Skeletal muscle tissue (tissue), 4 donors: Measurements from ENCODE around the gene RASGRF1. TPM values are rescaled to one million over a fixed set of nuclear protein-coding genes. Genes with fewer than 3 reads are reported as not detected.

ENCODE experiments used
- H3K27ac ChIP-seq: one replicate; pipeline ENCODE4 v1.7.0; 2013; ENCODE audit warnings: mild to moderate bottlenecking, low read depth, low read length, inconsistent platforms
- H3K27me3 ChIP-seq, 3 donors: one replicate each; pipeline ENCODE4 v1.7.0; 2013; ENCODE audit warnings: low read length in 3 of 3; ENCODE audit not compliant: control insufficient read depth in 3 of 3, insufficient read depth in 3 of 3
- H3K36me3 ChIP-seq, 3 donors: one replicate each; pipeline ENCODE4 v1.7.0; 2013; ENCODE audit warnings: low read length in 3 of 3; ENCODE audit not compliant: control insufficient read depth in 3 of 3, insufficient read depth in 3 of 3
- H3K4me1 ChIP-seq, 3 donors: one replicate each; pipeline ENCODE4 v1.7.0; 2013; ENCODE audit warnings: low read length in 3 of 3, mild to moderate bottlenecking in 3 of 3; ENCODE audit not compliant: control insufficient read depth in 3 of 3, insufficient read depth in 3 of 3
- H3K4me3 ChIP-seq, 3 donors: one replicate each; pipeline ENCODE4 v1.7.0; 2013; ENCODE audit warnings: low read length in 3 of 3
- H3K9ac ChIP-seq, 3 donors: one replicate each; pipeline ENCODE4 v1.7.0; 2013; ENCODE audit warnings: low read length in 3 of 3, mild to moderate bottlenecking in 3 of 3, moderate library complexity in 2 of 3, low read depth in 1 of 3
- H3K9me3 ChIP-seq, 3 donors: one replicate each; pipeline ENCODE4 v1.7.0; 2013; ENCODE audit warnings: low read length in 3 of 3; ENCODE audit not compliant: control insufficient read depth in 3 of 3
- total RNA-seq: library from RNA; depleted of rRNA; stranded (reverse); fragments of >200 nt; gene quantifications from one replicate; pipeline ENCODE4 v1.2.3, GENCODE V29; 2014
- donor health status: Osteomylitis.

RASGRF1 gene
- total RNA-seq, 1 donor from 2014 or later, result not detected

- Histone ChIP-seq H3K4me3 (no peak overlapping the region), H3K9me3 (no peaks in the 10 kb centered on the region), H3K27ac (no peak overlapping the region), H3K36me3 (no peaks in the 10 kb centered on the region), H3K9ac (no peak overlapping the region), H3K27me3 (no peaks in the 10 kb centered on the region), H3K4me1 (peaks cover 5 to 9% (median 6%) of the 10 kb centered on the region in 3 donors)
Observed at GRCh38 chr15:78977591-78978347, 112.8 kb downstream of the RASGRF1 start.

GRCh38 chr15:78977091-78977571, 113.4 kb downstream of the RASGRF1 start:
- H3K4me1 ChIP-seq, result peaks cover 3 to 9% (median 4%) of the 10 kb centered on the region in 3 donors
- H3K36me3 ChIP-seq, result no peaks in the 10 kb centered on the region
- no peak overlapping the region for H3K9ac ChIP-seq
- H3K27ac ChIP-seq, result no peak overlapping the region
- no peaks in the 10 kb centered on the region for H3K9me3 ChIP-seq
- no peak overlapping the region for H3K4me3 ChIP-seq
- no peaks in the 10 kb centered on the region for H3K27me3 ChIP-seq

- H3K9ac ChIP-seq, result no peak overlapping the region
- no peaks in the 10 kb centered on the region for H3K27me3 ChIP-seq
- H3K4me1 ChIP-seq, result peaks cover 3 to 9% (median 4%) of the 10 kb centered on the region in 3 donors
- no peak overlapping the region for H3K4me3 ChIP-seq
- H3K36me3 ChIP-seq, result no peaks in the 10 kb centered on the region
- H3K9me3 ChIP-seq, result no peaks in the 10 kb centered on the region
- no peak overlapping the region for H3K27ac ChIP-seq
Observed at GRCh38 chr15:78976691-78977090, 113.9 kb downstream of the RASGRF1 start.

- H3K9ac ChIP-seq, result no peak overlapping the region
- no peaks in the 10 kb centered on the region for H3K9me3 ChIP-seq
- H3K36me3 ChIP-seq, result no peaks in the 10 kb centered on the region
- H3K4me1 ChIP-seq, result peaks cover under 1 to 6% (median under 1%) of the 10 kb centered on the region in 3 donors
- no peak overlapping the region for H3K27ac ChIP-seq
- H3K4me3 ChIP-seq, result no peak overlapping the region
- H3K27me3 ChIP-seq, result no peaks in the 10 kb centered on the region
Observed at GRCh38 chr15:78974272-78974918, 116.2 kb downstream of the RASGRF1 start.

- H3K4me1 ChIP-seq, result no peaks in the 10 kb centered on the region
- H3K27me3 ChIP-seq, result no peaks in the 10 kb centered on the region
- H3K36me3 ChIP-seq, result no peaks in the 10 kb centered on the region
- H3K9me3 ChIP-seq, result no peaks in the 10 kb centered on the region
- no peak overlapping the region for H3K9ac ChIP-seq
- no peak overlapping the region for H3K27ac ChIP-seq
- H3K4me3 ChIP-seq, result no peak overlapping the region
Observed at GRCh38 chr15:78969687-78970349, 120.8 kb downstream of the RASGRF1 start.

- Histone ChIP-seq H3K9ac (no peak overlapping the region), H3K4me3 (no peak overlapping the region), H3K36me3 (no peaks in the 10 kb centered on the region), H3K4me1 (no peaks in the 10 kb centered on the region), H3K27ac (no peak overlapping the region), H3K27me3 (no peaks in the 10 kb centered on the region), H3K9me3 (no peaks in the 10 kb centered on the region)
Observed at GRCh38 chr15:78968539-78969271, 121.9 kb downstream of the RASGRF1 start.

GRCh38 chr15:78968114-78968513, 122.5 kb downstream of the RASGRF1 start:
- Histone ChIP-seq H3K4me3 (no peak overlapping the region), H3K4me1 (no peaks in the 10 kb centered on the region), H3K27ac (no peak overlapping the region)

GRCh38 chr15:78960308-78960707, 130.3 kb downstream of the RASGRF1 start:
- Histone ChIP-seq H3K9ac (no peak overlapping the region), H3K4me3 (no peak overlapping the region), H3K9me3 (no peaks in the 10 kb centered on the region), H3K36me3 (no peaks in the 10 kb centered on the region), H3K27me3 (no peaks in the 10 kb centered on the region), H3K27ac (no peak overlapping the region), H3K4me1 (no peaks in the 10 kb centered on the region)

More at GRCh38 chr15:78968114-78968513, 122.5 kb downstream of the RASGRF1 start:
- no peaks in the 10 kb centered on the region for H3K9me3 ChIP-seq
- H3K36me3 ChIP-seq, result no peaks in the 10 kb centered on the region
- no peaks in the 10 kb centered on the region for H3K27me3 ChIP-seq
- no peak overlapping the region for H3K9ac ChIP-seq

GRCh38 chr15:78959360-78959759, 131.2 kb downstream of the RASGRF1 start:
- H3K4me3 ChIP-seq, result no peak overlapping the region
- H3K27me3 ChIP-seq, result no peaks in the 10 kb centered on the region
- H3K36me3 ChIP-seq, result no peaks in the 10 kb centered on the region
- no peak overlapping the region for H3K9ac ChIP-seq
- no peak overlapping the region for H3K27ac ChIP-seq
- H3K9me3 ChIP-seq, result no peaks in the 10 kb centered on the region
- no peaks in the 10 kb centered on the region for H3K4me1 ChIP-seq
